K562 (cell line): ENCODE measurements around the gene ZGLP1. TPM values are rescaled to one million over a fixed set of nuclear protein-coding genes. Genes with fewer than 3 reads are reported as not detected.

Experiments
- CBX3 ChIP-seq, 2 experiments: IDR thresholded peaks; 1 replicate in 1 of 2; 2 replicates in 1 of 2; pipeline ENCODE4 v1.6.1; 2012; ENCODE audit warnings: inconsistent platforms in 2 of 2, low read length in 2 of 2, borderline replicate concordance in 1 of 2, control low read depth in 1 of 2
- ELF2 ChIP-seq: fragments of 250-450 bp; sonication (Bioruptor Pico); IDR thresholded peaks from 2 replicates; pipeline ENCODE4 v1.5.0; 2021; ENCODE audit warnings: mild to moderate bottlenecking
- FOXP1 ChIP-seq: sonication (generic); formaldehyde crosslinking; IDR thresholded peaks from 2 replicates; pipeline ENCODE4 v1.8.0; 2022; ENCODE audit warnings: mild to moderate bottlenecking, missing genetic modification reagents
- HBP1 ChIP-seq: fragments of 450-650 bp; formaldehyde crosslinking; IDR thresholded peaks from 2 replicates; pipeline ENCODE4 v1.4.0; 2022; ENCODE audit warnings: missing genetic modification characterization
- KHSRP ChIP-seq: fragments of 450-650 bp; IDR thresholded peaks from 2 replicates; pipeline ENCODE4 v1.6.1; 2017
- NEUROD1 ChIP-seq: fragments of 150-350 bp; IDR thresholded peaks from 2 replicates; pipeline ENCODE4 v1.6.1; 2014; ENCODE audit warnings: borderline replicate concordance, low read length, low read depth; ENCODE audit not compliant: partially characterized antibody
- NR0B1 ChIP-seq: fragments of 450-650 bp; IDR thresholded peaks from one replicate; pipeline ENCODE4 v1.6.1; 2018; ENCODE audit warnings: mild to moderate bottlenecking, moderate library complexity; ENCODE audit not compliant: partially characterized antibody
- RAD21 ChIP-seq, 2 experiments: fragments of 250-450 bp in 1 of 2; fragments of 450-650 bp in 1 of 2; sonication (Bioruptor Pico) in 1 of 2; formaldehyde crosslinking in 1 of 2; IDR thresholded peaks in 1 of 2; conservative IDR thresholded peaks in 1 of 2; 2 replicates each; pipeline versions ENCODE4 v1.4.0 to v1.8.0; 2020 to 2022; ENCODE audit warnings: mild to moderate bottlenecking in 2 of 2, moderate library complexity in 1 of 2
- SMARCB1 ChIP-seq: IDR thresholded peaks from 2 replicates; pipeline ENCODE4 v1.6.1; 2011; ENCODE audit warnings: improper control_type of control experiment, low read depth; ENCODE audit not compliant: insufficient read length
- TCF7L2 ChIP-seq: fragments of 150-350 bp; IDR thresholded peaks from 2 replicates; pipeline ENCODE4 v1.6.1; 2016; ENCODE audit warnings: low read depth, mild to moderate bottlenecking, low read length, moderate library complexity
- ZNF639 ChIP-seq, 2 experiments: fragments of 200-800 bp in 1 of 2; sonication (Bioruptor generic) in 1 of 2; sonication (generic) in 1 of 2; formaldehyde crosslinking in 1 of 2; IDR thresholded peaks in 1 of 2; conservative IDR thresholded peaks in 1 of 2; 2 replicates each; pipeline versions ENCODE4 v1.5.0 to v1.6.1; 2016 to 2020; ENCODE audit warnings: missing compliant biosample characterization in 1 of 2, missing genetic modification characterization in 1 of 2, missing genetic modification reagents in 1 of 2
- polyA plus RNA-seq, 8 experiments: library from polyadenylated mRNA; depleted of rRNA in 4 of 8; stranded (reverse) in 5 of 8; unstranded in 3 of 8; fragments of >200 nt; fragmentation: Nextera tagmentation in 2 of 8; fragmentation: Illumina TruSeq in 1 of 8; extraction: Ambion mirVana in 2 of 8; extraction: Trizol in 1 of 8; gene quantifications; 2 replicates each; pipeline versions ENCODE4 v1.2.1 to v1.2.3, GENCODE V29; 2011 to 2014; ENCODE audit warnings: inconsistent platforms in 1 of 8, missing spikeins in 1 of 8
- total RNA-seq, 7 experiments: library from RNA; depleted of rRNA in 6 of 7; stranded (reverse); fragments of >200 nt in 6 of 7; fragmentation: Illumina TruSeq in 2 of 7; extraction: Trizol in 2 of 7; gene quantifications; 2 replicates each; pipeline versions ENCODE4 v1.2.1 to v1.2.3, GENCODE V29; 2011 to 2021; ENCODE audit warnings: low replicate concordance in 1 of 7
- TF ChIP-seq, protein P1 (sequence below): fragments of 250-450 bp; sonication (Bioruptor Pico); IDR thresholded peaks from 2 replicates; pipeline ENCODE4 v1.4.0; 2020
- TF ChIP-seq, protein P2 (sequence below): fragments of 450-650 bp; formaldehyde crosslinking; IDR thresholded peaks from 2 replicates; pipeline ENCODE4 v1.4.0; 2020; ENCODE audit warnings: mild to moderate bottlenecking, mixed read lengths

Gene ZGLP1
- total and polyA plus RNA-seq, 9 of the 15 experiments (the other 6 are each of a cell fraction or from before 2014, with no cell fraction given): 0.24 to 4.5 (median 2.2) TPM

GRCh38 chr19:10332158-10332964 lies 22.7 kb upstream of the ZGLP1 start (continued):
- TF ChIP-seq, protein P1, sequence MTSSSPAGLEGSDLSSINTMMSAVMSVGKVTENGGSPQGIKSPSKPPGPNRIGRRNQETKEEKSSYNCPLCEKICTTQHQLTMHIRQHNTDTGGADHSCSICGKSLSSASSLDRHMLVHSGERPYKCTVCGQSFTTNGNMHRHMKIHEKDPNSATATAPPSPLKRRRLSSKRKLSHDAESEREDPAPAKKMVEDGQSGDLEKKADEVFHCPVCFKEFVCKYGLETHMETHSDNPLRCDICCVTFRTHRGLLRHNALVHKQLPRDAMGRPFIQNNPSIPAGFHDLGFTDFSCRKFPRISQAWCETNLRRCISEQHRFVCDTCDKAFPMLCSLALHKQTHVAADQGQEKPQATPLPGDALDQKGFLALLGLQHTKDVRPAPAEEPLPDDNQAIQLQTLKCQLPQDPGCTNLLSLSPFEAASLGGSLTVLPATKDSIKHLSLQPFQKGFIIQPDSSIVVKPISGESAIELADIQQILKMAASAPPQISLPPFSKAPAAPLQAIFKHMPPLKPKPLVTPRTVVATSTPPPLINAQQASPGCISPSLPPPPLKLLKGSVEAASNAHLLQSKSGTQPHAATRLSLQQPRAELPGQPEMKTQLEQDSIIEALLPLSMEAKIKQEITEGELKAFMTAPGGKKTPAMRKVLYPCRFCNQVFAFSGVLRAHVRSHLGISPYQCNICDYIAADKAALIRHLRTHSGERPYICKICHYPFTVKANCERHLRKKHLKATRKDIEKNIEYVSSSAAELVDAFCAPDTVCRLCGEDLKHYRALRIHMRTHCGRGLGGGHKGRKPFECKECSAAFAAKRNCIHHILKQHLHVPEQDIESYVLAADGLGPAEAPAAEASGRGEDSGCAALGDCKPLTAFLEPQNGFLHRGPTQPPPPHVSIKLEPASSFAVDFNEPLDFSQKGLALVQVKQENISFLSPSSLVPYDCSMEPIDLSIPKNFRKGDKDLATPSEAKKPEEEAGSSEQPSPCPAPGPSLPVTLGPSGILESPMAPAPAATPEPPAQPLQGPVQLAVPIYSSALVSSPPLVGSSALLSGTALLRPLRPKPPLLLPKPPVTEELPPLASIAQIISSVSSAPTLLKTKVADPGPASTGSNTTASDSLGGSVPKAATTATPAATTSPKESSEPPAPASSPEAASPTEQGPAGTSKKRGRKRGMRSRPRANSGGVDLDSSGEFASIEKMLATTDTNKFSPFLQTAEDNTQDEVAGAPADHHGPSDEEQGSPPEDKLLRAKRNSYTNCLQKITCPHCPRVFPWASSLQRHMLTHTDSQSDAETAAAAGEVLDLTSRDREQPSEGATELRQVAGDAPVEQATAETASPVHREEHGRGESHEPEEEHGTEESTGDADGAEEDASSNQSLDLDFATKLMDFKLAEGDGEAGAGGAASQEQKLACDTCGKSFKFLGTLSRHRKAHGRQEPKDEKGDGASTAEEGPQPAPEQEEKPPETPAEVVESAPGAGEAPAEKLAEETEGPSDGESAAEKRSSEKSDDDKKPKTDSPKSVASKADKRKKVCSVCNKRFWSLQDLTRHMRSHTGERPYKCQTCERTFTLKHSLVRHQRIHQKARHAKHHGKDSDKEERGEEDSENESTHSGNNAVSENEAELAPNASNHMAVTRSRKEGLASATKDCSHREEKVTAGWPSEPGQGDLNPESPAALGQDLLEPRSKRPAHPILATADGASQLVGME (CRISPR knock-in tag): no peak
- TF ChIP-seq, protein P2, sequence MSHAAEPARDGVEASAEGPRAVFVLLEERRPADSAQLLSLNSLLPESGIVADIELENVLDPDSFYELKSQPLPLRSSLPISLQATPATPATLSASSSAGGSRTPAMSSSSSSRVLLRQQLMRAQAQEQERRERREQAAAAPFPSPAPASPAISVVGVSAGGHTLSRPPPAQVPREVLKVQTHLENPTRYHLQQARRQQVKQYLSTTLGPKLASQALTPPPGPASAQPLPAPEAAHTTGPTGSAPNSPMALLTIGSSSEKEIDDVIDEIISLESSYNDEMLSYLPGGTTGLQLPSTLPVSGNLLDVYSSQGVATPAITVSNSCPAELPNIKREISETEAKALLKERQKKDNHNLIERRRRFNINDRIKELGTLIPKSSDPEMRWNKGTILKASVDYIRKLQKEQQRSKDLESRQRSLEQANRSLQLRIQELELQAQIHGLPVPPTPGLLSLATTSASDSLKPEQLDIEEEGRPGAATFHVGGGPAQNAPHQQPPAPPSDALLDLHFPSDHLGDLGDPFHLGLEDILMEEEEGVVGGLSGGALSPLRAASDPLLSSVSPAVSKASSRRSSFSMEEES (CRISPR knock-in tag): no peak
- no peak for TF ChIP-seq TCF7L2
- TF ChIP-seq CBX3 (IDR thresholded peaks at IDR 0.05; ENCODE audit: borderline replicate concordance in 1 of 2, low read length in 2 of 2): no peak
- TF ChIP-seq RAD21 (CRISPR knock-in tag; conservative IDR thresholded peaks at IDR 0.05 in 1 of 2, IDR thresholded peaks at IDR 0.05 in 1 of 2): 0 out of 4 replicates have a peak, but pooled peaks of 1 of the 2 experiments have one; percentile 5
- TF ChIP-seq ELF2: no peak
- TF ChIP-seq KHSRP: no peak
- no peak for TF ChIP-seq ZNF639 (CRISPR knock-in tag; conservative IDR thresholded peaks at IDR 0.05 in 1 of 2, IDR thresholded peaks at IDR 0.05 in 1 of 2)
- no peak for TF ChIP-seq FOXP1 (CRISPR knock-in tag)
- TF ChIP-seq NEUROD1: no peak
- no peak for TF ChIP-seq HBP1
- TF ChIP-seq SMARCB1: no peak
- no peak for TF ChIP-seq NR0B1
